Left cardiac atrium (tissue), 4 donors: Measurements from ENCODE around the gene FSTL4. TPM values are rescaled to one million over a fixed set of nuclear protein-coding genes. Genes with fewer than 3 reads are reported as not detected.

Source experiments
- ATAC-seq, 2 donors: fragments of 200-7000 bp; cut with Tn5 transposase; one replicate each; pipeline ENCODE4 v1.9.1; 2020; ENCODE audit warnings: mild to moderate bottlenecking in 2 of 2, moderate library complexity in 2 of 2
- DNase-seq: peaks from one replicate; pipeline ENCODE4 v3.0.0-alpha.2; 2020
- intact Hi-C, 2 donors: fragments of 100-400 bp; cut with DNase I; formaldehyde crosslinking; loops; one replicate each; pipeline versions ENCODE4 v1.14.1 to v1.15.1; 2022 to 2023
- total RNA-seq, 2 donors: library from RNA; stranded (reverse); fragmentation: NEBNext Ultra II Directional; extraction: Animal tissue kit (Norgen Biotek cat#: 25700); gene quantifications; one replicate each; pipeline ENCODE4 v1.2.1, GENCODE V29; 2021
- donor health status: DM: no; HTN: yes; CAD: no.
- donor health status: DM: no; HTN: yes; CAD: no; lungs with severe emphysema.
- donor health status: DM: yes; HTN: yes; CAD: no.
- donor health status: Dilated cardiomyopathy.

FSTL4 gene
- total RNA-seq, 2 donors from 2014 or later, result 0.21 TPM; not detected in 1

GRCh38 chr5:133274597-133274935 lies 337.8 kb downstream of the FSTL4 start:
- DNase-seq (no peak), ATAC-seq (no peak)
- intact Hi-C loops, result no loop called here

GRCh38 chr5:133273661-133274596 lies 338.4 kb downstream of the FSTL4 start:
- ATAC-seq, result peak; percentile 12 to 98

GRCh38 chr5:133272345-133272744 lies 340.0 kb downstream of the FSTL4 start:
- DNase-seq (no peak), ATAC-seq (no peak)
- intact Hi-C loops, result no loop called here

More at GRCh38 chr5:133273661-133274596, 338.4 kb downstream of the FSTL4 start:
- no peak for DNase-seq
- intact Hi-C loops, result no loop called here

- DNase-seq (no peak), ATAC-seq (no peak)
- intact Hi-C loops, result no loop called here
Observed at GRCh38 chr5:133271606-133272005, 340.7 kb downstream of the FSTL4 start.

GRCh38 chr5:133269691-133270090 lies 342.6 kb downstream of the FSTL4 start:
- ATAC-seq (no peak), DNase-seq (no peak)
- intact Hi-C loops, result no loop called here

GRCh38 chr5:133267601-133268000 lies 344.7 kb downstream of the FSTL4 start:
- intact Hi-C loops, result no loop called here
- DNase-seq (no peak), ATAC-seq (no peak)

- ATAC-seq (no peak), DNase-seq (no peak)
- intact Hi-C loops, result no loop called here
Observed at GRCh38 chr5:133266966-133267365, 345.4 kb downstream of the FSTL4 start.

GRCh38 chr5:133266527-133266878 lies 345.8 kb downstream of the FSTL4 start:
- DNase-seq (no peak), ATAC-seq (no peak)
- intact Hi-C loops, result no loop called here

GRCh38 chr5:133265720-133266526 lies 346.4 kb downstream of the FSTL4 start:
- intact Hi-C loops, result no loop called here
- no peak for DNase-seq
- no peak for ATAC-seq

GRCh38 chr5:133265257-133265656 lies 347.1 kb downstream of the FSTL4 start:
- intact Hi-C loops, result no loop called here
- DNase-seq, result no peak
- ATAC-seq, result no peak

- intact Hi-C loops, result no loop called here
- DNase-seq, result no peak
- ATAC-seq, result no peak
Observed at GRCh38 chr5:133262690-133263089, 349.7 kb downstream of the FSTL4 start.

GRCh38 chr5:133261993-133262392 lies 350.3 kb downstream of the FSTL4 start:
- no peak for ATAC-seq
- intact Hi-C loops, result no loop called here

GRCh38 chr5:133260715-133261114 lies 351.6 kb downstream of the FSTL4 start:
- ATAC-seq, result no peak
- no peak for DNase-seq
- intact Hi-C loops, result no loop called here

More at GRCh38 chr5:133261993-133262392, 350.3 kb downstream of the FSTL4 start:
- no peak for DNase-seq

- intact Hi-C loops, result no loop called here
- ATAC-seq, result no peak
- no peak for DNase-seq
Observed at GRCh38 chr5:133259199-133259997, 352.9 kb downstream of the FSTL4 start.

GRCh38 chr5:133257977-133258376 lies 354.4 kb downstream of the FSTL4 start:
- ATAC-seq (no peak), DNase-seq (no peak)
- intact Hi-C loops, result no loop called here

- intact Hi-C loops, result no loop called here
- DNase-seq (no peak), ATAC-seq (no peak)
Observed at GRCh38 chr5:133256276-133256675, 356.1 kb downstream of the FSTL4 start.

GRCh38 chr5:133254803-133255202 lies 357.5 kb downstream of the FSTL4 start:
- DNase-seq, result no peak
- intact Hi-C loops, result no loop called here
- ATAC-seq, result no peak

GRCh38 chr5:133253671-133254070 lies 358.7 kb downstream of the FSTL4 start:
- intact Hi-C loops, result no loop called here
- DNase-seq (no peak), ATAC-seq (no peak)

- DNase-seq, result no peak
- intact Hi-C loops, result no loop called here
- no peak for ATAC-seq
Observed at GRCh38 chr5:133253070-133253469, 359.3 kb downstream of the FSTL4 start.

- intact Hi-C loops, result no loop called here
- no peak for ATAC-seq
Observed at GRCh38 chr5:133252133-133252480, 360.2 kb downstream of the FSTL4 start.

More at GRCh38 chr5:133252133-133252480, 360.2 kb downstream of the FSTL4 start:
- DNase-seq, result no peak
